ENCODE data around the gene GRM7. TPM values are rescaled to one million over a fixed set of nuclear protein-coding genes. Genes with fewer than 3 reads are reported as not detected.

GRM7 gene
- total and polyA plus RNA-seq, 9 donors: 0.18 to 0.85 (median 0.26) TPM; not detected in 3

- Histone ChIP-seq H3K9me3 (no peaks in the 10 kb centered on the region), H3K4me3 (no peak overlapping the region), H3K27me3 (no peaks in the 10 kb centered on the region), H3K27ac (no peak overlapping the region), H3K36me3 (no peaks in the 10 kb centered on the region), H3K4me1 (ENCODE audit: insufficient read depth) (no peaks in the 10 kb centered on the region)
- no peak for DNase-seq
- TF ChIP-seq EP300 (IDR thresholded peaks at IDR 0.05) (no peak), CTCF (IDR thresholded peaks at IDR 0.05) (no peak), POLR2A (IDR thresholded peaks at IDR 0.05) (no peak)
- intact Hi-C loops (cut with DNase I): no loop called here
- 93 to 95% (median 94%) methylated on average over 4 of the region's 4 CpGs for WGBS, 3 donors
These were observed 305.5 kb downstream of the GRM7 start for GRCh38 chr3:7166460-7166859.

- TF ChIP-seq CTCF (IDR thresholded peaks at IDR 0.05): no peak
- no peak for TF ChIP-seq EP300 (IDR thresholded peaks at IDR 0.05)
- no peak for TF ChIP-seq POLR2A (IDR thresholded peaks at IDR 0.05)
- Histone ChIP-seq H3K36me3 (no peaks in the 10 kb centered on the region), H3K4me3 (no peak overlapping the region), H3K27me3 (no peaks in the 10 kb centered on the region), H3K4me1 (ENCODE audit: insufficient read depth) (no peaks in the 10 kb centered on the region), H3K27ac (no peak overlapping the region), H3K9me3 (no peaks in the 10 kb centered on the region)
- no peak for DNase-seq
- WGBS, 3 donors: 91 to 92% (median 92%) methylated on average over 4 of the region's 4 CpGs
- intact Hi-C loops (cut with DNase I): no loop called here
These were observed 310.6 kb downstream of the GRM7 start for GRCh38 chr3:7171493-7171892.

GRCh38 chr3:7172996-7173395, 312.1 kb downstream of the GRM7 start:
- Histone ChIP-seq H3K27ac (no peak overlapping the region), H3K4me1 (ENCODE audit: insufficient read depth) (no peaks in the 10 kb centered on the region), H3K4me3 (no peak overlapping the region), H3K27me3 (no peaks in the 10 kb centered on the region), H3K36me3 (no peaks in the 10 kb centered on the region), H3K9me3 (no peaks in the 10 kb centered on the region)
- TF ChIP-seq EP300 (IDR thresholded peaks at IDR 0.05) (no peak), CTCF (IDR thresholded peaks at IDR 0.05) (no peak), POLR2A (IDR thresholded peaks at IDR 0.05) (no peak)
- DNase-seq: no peak
- intact Hi-C loops (cut with DNase I): no loop called here
- 70 to 98% (median 95%) methylated on average over 4 of the region's 4 CpGs for whole genome bisulfite sequencing, 3 donors

GRCh38 chr3:7188551-7188950, 327.6 kb downstream of the GRM7 start:
- no peak for TF ChIP-seq EP300 (IDR thresholded peaks at IDR 0.05)
- no peak for TF ChIP-seq POLR2A (IDR thresholded peaks at IDR 0.05)
- no peak for DNase-seq
- intact Hi-C loops (cut with DNase I): no loop called here
- Histone ChIP-seq H3K4me3 (no peak overlapping the region), H3K36me3 (no peaks in the 10 kb centered on the region), H3K9me3 (no peaks in the 10 kb centered on the region), H3K27me3 (no peaks in the 10 kb centered on the region), H3K4me1 (ENCODE audit: insufficient read depth) (no peaks in the 10 kb centered on the region), H3K27ac (no peak overlapping the region)
- WGBS, 3 donors: 82 to 88% (median 83%) methylated on average over 1 of the region's 1 CpG

- 80 to 82% (median 81%) methylated on average over 4 of the region's 4 CpGs for WGBS, 3 donors
- Histone ChIP-seq H3K27ac (no peak overlapping the region), H3K36me3 (no peaks in the 10 kb centered on the region), H3K4me3 (no peak overlapping the region), H3K9me3 (no peaks in the 10 kb centered on the region), H3K27me3 (no peaks in the 10 kb centered on the region), H3K4me1 (ENCODE audit: insufficient read depth) (no peaks in the 10 kb centered on the region)
- DNase-seq: no peak
- TF ChIP-seq CTCF (IDR thresholded peaks at IDR 0.05) (no peak), POLR2A (IDR thresholded peaks at IDR 0.05) (no peak), EP300 (IDR thresholded peaks at IDR 0.05) (no peak)
- intact Hi-C loops (cut with DNase I): no loop called here
These were observed 329.2 kb downstream of the GRM7 start for GRCh38 chr3:7190095-7190494.
